Nephron (organoid): ENCODE data around the gene SEM1.

Source experiments
- H3K27ac Mint-ChIP-seq, 3 experiments: 2 replicates each; pipeline ENCODE4 v1.8.0; 2020; ENCODE audit warnings: mixed read lengths in 3 of 3, mild to moderate bottlenecking in 2 of 3, moderate library complexity in 1 of 3
- H3K27me3 Mint-ChIP-seq: 2 replicates; pipeline ENCODE4 v1.8.0; 2021; ENCODE audit warnings: low read depth, mild to moderate bottlenecking, moderate library complexity, mixed read lengths
- H3K36me3 Mint-ChIP-seq: 2 replicates; pipeline ENCODE4 v1.8.0; 2020; ENCODE audit warnings: low read depth, mixed read lengths
- H3K4me1 Mint-ChIP-seq: 2 replicates; pipeline ENCODE4 v1.8.0; 2020; ENCODE audit warnings: mixed read lengths
- H3K4me3 Mint-ChIP-seq, 3 experiments: 2 replicates each; pipeline ENCODE4 v1.8.0; 2020; ENCODE audit warnings: mild to moderate bottlenecking in 3 of 3, mixed read lengths in 3 of 3, moderate library complexity in 2 of 3
- H3K9me3 Mint-ChIP-seq: 2 replicates; pipeline ENCODE4 v1.8.0; 2020; ENCODE audit warnings: mixed read lengths
- TF ChIP-seq, protein P1 (sequence below), 3 experiments: fragments of 200-600 bp; sonication (generic); IDR thresholded peaks; one replicate each; pipeline ENCODE4 v1.5.0; 2021; ENCODE audit warnings: antibody characterized with exemption in 3 of 3; ENCODE audit not compliant: unreplicated experiment in 3 of 3

Gene SEM1

DNA sequence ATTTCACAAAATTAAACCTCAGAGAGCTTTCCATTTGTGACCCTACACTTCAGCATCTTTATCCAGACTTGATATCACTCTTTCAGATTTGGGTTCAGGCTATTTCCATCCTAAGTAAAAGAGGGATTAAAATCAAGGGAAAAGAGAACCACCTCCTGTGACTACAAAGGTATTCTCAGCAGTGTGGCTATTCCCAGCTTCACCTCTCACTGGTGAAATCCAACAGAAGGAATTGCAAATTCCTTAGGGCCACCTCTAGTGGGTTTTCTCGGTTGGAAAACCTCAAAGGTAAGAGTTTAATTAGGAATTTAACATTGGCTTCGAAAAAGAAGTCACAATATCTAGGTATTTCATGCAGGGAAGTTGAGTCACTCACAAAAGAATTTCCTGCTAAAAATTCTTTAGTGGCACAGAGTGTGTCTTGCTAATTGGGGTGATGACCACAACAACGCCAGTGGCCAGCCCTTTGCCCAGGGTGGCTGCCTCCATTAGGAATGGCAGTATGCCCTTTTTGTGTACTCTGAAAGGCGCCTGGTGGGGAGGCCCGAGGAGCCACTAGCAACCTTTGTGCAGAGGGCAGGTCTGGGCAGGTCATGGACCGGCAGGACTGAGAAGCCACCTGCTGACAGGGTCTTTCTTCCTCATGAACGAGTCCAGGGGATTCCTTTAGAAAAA is 52.2 kb downstream of the SEM1 start:
- peaks cover 6% of the 10 kb centered on the region for H3K36me3 Mint-ChIP-seq
- H3K4me3 Mint-ChIP-seq: no peak overlapping the region
- H3K27ac Mint-ChIP-seq: no peak overlapping the region
- peaks cover 3% of the 10 kb centered on the region for H3K9me3 Mint-ChIP-seq
- H3K4me1 Mint-ChIP-seq: no peaks in the 10 kb centered on the region
- H3K27me3 Mint-ChIP-seq: no peaks in the 10 kb centered on the region
- TF ChIP-seq, protein P1, sequence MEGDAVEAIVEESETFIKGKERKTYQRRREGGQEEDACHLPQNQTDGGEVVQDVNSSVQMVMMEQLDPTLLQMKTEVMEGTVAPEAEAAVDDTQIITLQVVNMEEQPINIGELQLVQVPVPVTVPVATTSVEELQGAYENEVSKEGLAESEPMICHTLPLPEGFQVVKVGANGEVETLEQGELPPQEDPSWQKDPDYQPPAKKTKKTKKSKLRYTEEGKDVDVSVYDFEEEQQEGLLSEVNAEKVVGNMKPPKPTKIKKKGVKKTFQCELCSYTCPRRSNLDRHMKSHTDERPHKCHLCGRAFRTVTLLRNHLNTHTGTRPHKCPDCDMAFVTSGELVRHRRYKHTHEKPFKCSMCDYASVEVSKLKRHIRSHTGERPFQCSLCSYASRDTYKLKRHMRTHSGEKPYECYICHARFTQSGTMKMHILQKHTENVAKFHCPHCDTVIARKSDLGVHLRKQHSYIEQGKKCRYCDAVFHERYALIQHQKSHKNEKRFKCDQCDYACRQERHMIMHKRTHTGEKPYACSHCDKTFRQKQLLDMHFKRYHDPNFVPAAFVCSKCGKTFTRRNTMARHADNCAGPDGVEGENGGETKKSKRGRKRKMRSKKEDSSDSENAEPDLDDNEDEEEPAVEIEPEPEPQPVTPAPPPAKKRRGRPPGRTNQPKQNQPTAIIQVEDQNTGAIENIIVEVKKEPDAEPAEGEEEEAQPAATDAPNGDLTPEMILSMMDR (IDR thresholded peaks at IDR 0.05; ENCODE audit: unreplicated experiment in 3 of 3): no peak

DNA sequence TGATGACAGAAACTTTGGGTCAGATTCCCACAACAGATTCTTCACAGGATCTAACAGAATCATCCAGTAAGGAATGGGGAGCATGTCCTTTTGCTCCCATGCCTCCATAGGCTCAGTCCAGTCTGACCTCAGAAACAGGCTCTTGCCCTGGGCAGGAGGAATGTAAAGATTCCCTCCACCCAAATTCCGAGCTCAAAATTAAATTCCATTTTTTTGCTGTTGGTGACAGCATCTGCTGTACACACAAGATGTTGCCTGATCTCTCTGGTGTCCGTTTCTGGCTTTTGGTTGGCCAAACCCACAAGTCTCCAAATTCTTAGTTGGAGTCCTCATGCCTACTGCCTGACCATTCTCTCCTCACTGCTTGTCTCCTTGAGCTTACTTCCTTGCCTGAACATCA is 53.7 kb downstream of the SEM1 start:
- H3K27ac Mint-ChIP-seq: no peak overlapping the region
- no peak overlapping the region for H3K4me3 Mint-ChIP-seq
- H3K36me3 Mint-ChIP-seq: peaks cover 6% of the 10 kb centered on the region
- TF ChIP-seq, protein P1 (IDR thresholded peaks at IDR 0.05; ENCODE audit: unreplicated experiment in 3 of 3): no peak
- H3K4me1 Mint-ChIP-seq: no peaks in the 10 kb centered on the region
- H3K9me3 Mint-ChIP-seq: peaks cover 3% of the 10 kb centered on the region
- no peaks in the 10 kb centered on the region for H3K27me3 Mint-ChIP-seq

DNA sequence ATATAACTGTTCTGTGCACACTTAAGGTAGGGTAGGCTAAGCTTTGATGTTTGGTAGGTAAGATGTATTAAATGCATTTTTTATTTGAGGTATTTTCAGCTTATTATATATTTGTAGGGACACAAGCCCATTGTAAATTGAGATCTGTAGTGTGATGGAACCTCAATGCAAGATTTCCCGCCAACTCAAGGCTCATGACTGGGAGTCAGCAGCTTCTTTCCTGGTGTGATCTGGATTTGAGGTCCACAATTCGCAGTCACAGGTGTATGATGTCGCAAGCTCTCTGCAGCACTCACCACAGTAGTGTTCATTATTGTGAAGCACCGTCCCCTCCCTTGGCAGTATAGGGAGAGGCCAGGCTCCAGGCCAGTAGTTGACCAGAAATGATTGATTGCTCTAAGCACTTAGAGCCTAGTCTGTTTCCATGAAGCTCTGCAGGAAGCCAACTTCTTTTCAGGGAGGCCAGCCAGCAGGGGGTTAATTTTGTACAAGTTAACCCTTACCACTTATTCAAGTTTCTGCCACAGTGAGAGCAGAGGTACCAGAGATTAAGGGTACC is 54.9 kb downstream of the SEM1 start:
- H3K27ac Mint-ChIP-seq: no peak overlapping the region
- H3K4me1 Mint-ChIP-seq: no peaks in the 10 kb centered on the region
- TF ChIP-seq, protein P1 (IDR thresholded peaks at IDR 0.05; ENCODE audit: unreplicated experiment in 3 of 3): no peak
- peaks cover 3% of the 10 kb centered on the region for H3K9me3 Mint-ChIP-seq
- H3K36me3 Mint-ChIP-seq: peaks cover 6% of the 10 kb centered on the region
- H3K27me3 Mint-ChIP-seq: no peaks in the 10 kb centered on the region
- no peak overlapping the region for H3K4me3 Mint-ChIP-seq

DNA sequence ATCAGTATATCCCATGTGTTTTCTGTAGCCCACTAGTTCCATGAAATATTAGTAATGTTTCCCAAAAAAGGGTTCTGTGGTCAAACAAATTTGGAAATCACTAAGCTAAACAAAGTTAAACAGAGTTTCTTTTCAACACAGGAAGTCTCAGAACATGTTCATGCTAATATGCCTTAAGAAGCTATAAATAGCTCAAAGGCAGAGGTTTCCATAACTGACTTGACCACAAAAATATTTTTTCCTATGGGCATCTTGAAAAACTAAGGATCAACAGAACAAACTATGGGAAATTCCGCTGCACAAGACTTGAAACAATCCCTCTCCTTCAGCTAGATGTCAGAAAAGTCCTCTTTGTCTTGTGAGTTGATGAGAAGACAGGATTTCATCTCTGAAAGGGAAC is 59.7 kb downstream of the SEM1 start:
- no peaks in the 10 kb centered on the region for H3K4me1 Mint-ChIP-seq
- peaks cover 3% of the 10 kb centered on the region for H3K9me3 Mint-ChIP-seq
- no peak overlapping the region for H3K27ac Mint-ChIP-seq
- no peaks in the 10 kb centered on the region for H3K27me3 Mint-ChIP-seq
- peaks cover 6% of the 10 kb centered on the region for H3K36me3 Mint-ChIP-seq
- H3K4me3 Mint-ChIP-seq: no peak overlapping the region
- TF ChIP-seq, protein P1 (IDR thresholded peaks at IDR 0.05; ENCODE audit: unreplicated experiment in 3 of 3): no peak

DNA sequence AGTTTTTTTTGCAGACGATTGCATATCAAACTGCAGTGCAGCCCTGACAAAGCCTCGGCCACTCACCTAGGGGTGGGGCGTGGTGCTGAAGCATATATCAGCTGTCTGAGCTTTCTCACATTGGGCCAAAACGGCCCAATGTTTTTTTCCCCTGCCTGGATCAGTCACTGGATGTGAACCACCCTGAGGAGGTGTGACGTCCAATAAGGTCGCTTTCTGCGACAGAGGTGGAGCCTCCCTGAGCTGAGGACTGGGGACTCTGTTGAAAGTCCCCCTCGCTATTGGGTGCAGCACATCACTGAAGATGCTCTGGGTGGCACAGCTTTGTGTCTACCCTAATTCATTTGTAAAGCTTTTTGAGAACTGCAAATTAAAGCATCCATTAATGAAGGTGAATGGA is 60.9 kb downstream of the SEM1 start:
- Mint-ChIP-seq H3K27me3 (no peaks in the 10 kb centered on the region), H3K9me3 (peaks cover 3% of the 10 kb centered on the region), H3K4me3 (no peak overlapping the region), H3K36me3 (peaks cover 6% of the 10 kb centered on the region), H3K27ac (no peak overlapping the region), H3K4me1 (no peaks in the 10 kb centered on the region)
- TF ChIP-seq, protein P1 (IDR thresholded peaks at IDR 0.05; ENCODE audit: unreplicated experiment in 3 of 3): no peak

DNA sequence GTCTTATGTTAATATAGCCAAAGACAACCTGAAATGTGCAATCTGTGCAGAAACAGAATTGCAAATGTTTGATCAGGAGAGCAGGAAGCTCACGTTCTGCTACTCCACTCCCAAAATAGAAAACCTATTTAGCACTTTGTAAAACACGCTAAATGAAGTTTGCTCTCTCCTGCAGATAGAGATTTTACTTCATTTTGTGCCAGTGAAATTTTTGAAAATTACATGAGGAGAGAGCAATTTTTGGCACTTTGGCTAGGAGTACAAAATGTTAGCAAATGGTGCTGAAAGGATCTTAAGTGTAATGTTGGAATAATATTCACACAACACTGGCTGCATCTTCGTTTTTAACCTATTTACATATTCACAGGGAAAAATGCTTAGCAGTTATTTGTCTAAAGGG is 61.9 kb downstream of the SEM1 start:
- H3K27ac Mint-ChIP-seq: no peak overlapping the region
- TF ChIP-seq, protein P1 (IDR thresholded peaks at IDR 0.05; ENCODE audit: unreplicated experiment in 3 of 3): no peak
- H3K27me3 Mint-ChIP-seq: no peaks in the 10 kb centered on the region
- no peaks in the 10 kb centered on the region for H3K4me1 Mint-ChIP-seq
- H3K4me3 Mint-ChIP-seq: no peak overlapping the region
- no peaks in the 10 kb centered on the region for H3K9me3 Mint-ChIP-seq
- peaks cover under 1% of the 10 kb centered on the region for H3K36me3 Mint-ChIP-seq
